ENCODE data around the gene C10orf53.

Gene C10orf53

GRCh38 chr10:49733866-49734265 lies 54.4 kb downstream of the C10orf53 start:
- no peak overlapping the region for H3K4me2 ChIP-seq (ENCODE audit: low read depth, low read length, poor library complexity, severe bottlenecking)
- no peaks in the 10 kb centered on the region for H3K9me3 ChIP-seq (ENCODE audit: insufficient read depth, low read depth, low read length)
- H3K4me3 ChIP-seq (ENCODE audit: low read length, poor library complexity, severe bottlenecking): no peak overlapping the region
- H3K9me2 ChIP-seq (replicated peaks; ENCODE audit: low read depth, low read length): no peaks in the 10 kb centered on the region
- no peaks in the 10 kb centered on the region for H3F3A ChIP-seq (ENCODE audit: low read depth)
- no peaks in the 10 kb centered on the region for H3K4me1 ChIP-seq (ENCODE audit: insufficient read depth, low read length, poor library complexity, severe bottlenecking)
- no peaks in the 10 kb centered on the region for H3K79me2 ChIP-seq (ENCODE audit: insufficient read depth, low read length)
- no peak overlapping the region for H3K9ac ChIP-seq (ENCODE audit: low read depth, low read length, poor library complexity, severe bottlenecking)
- TF ChIP-seq EZH2phosphoT487 (IDR thresholded peaks at IDR 0.05; ENCODE audit: borderline replicate concordance): no peak
- TF ChIP-seq CTCF (conservative IDR thresholded peaks at IDR 0.05; ENCODE audit: low read length): no peak
- no peak overlapping the region for H2AFZ ChIP-seq (ENCODE audit: low read length)
- no peaks in the 10 kb centered on the region for H3K36me3 ChIP-seq (ENCODE audit: insufficient read depth, low read length)
- no peaks in the 10 kb centered on the region for H4K20me1 ChIP-seq (ENCODE audit: insufficient read depth, low read length, poor library complexity, severe bottlenecking)
- no peaks in the 10 kb centered on the region for H3K27me3 ChIP-seq (ENCODE audit: insufficient read depth, low read length, poor library complexity, severe bottlenecking)

DNA sequence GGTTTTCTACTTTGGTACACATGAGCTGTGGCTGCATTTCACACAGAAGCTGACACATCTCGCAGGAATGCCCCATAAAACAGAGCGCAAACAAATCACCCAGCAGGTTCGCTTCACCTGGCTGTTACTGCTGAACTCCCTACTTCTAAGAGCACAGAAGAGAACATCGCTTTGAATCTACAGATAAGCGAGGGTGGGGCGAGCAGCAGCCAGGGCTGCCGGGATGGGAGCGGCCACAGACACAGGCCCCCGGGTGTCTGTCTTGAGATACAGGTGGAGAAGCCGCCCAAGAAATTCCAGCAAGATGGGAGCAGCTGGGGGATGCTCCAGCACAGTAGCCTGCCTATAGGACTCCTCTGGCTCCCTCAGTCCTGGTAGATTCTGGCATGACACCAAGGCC lies 55.2 kb downstream of the C10orf53 start:
- no peaks in the 10 kb centered on the region for H3K27me3 ChIP-seq (ENCODE audit: insufficient read depth, low read length, poor library complexity, severe bottlenecking)
- H3K9me2 ChIP-seq (replicated peaks; ENCODE audit: low read depth, low read length): no peaks in the 10 kb centered on the region
- TF ChIP-seq CTCF (conservative IDR thresholded peaks at IDR 0.05; ENCODE audit: low read length): no peak
- no peak for TF ChIP-seq EZH2phosphoT487 (IDR thresholded peaks at IDR 0.05; ENCODE audit: borderline replicate concordance)
- no peaks in the 10 kb centered on the region for H3K36me3 ChIP-seq (ENCODE audit: insufficient read depth, low read length)
- H3K4me2 ChIP-seq (ENCODE audit: low read depth, low read length, poor library complexity, severe bottlenecking): no peak overlapping the region
- H4K20me1 ChIP-seq (ENCODE audit: insufficient read depth, low read length, poor library complexity, severe bottlenecking): no peaks in the 10 kb centered on the region
- no peaks in the 10 kb centered on the region for H3K79me2 ChIP-seq (ENCODE audit: insufficient read depth, low read length)
- H3F3A ChIP-seq (ENCODE audit: low read depth): no peaks in the 10 kb centered on the region
- H2AFZ ChIP-seq (ENCODE audit: low read length): no peak overlapping the region
- no peaks in the 10 kb centered on the region for H3K4me1 ChIP-seq (ENCODE audit: insufficient read depth, low read length, poor library complexity, severe bottlenecking)
- H3K9ac ChIP-seq (ENCODE audit: low read depth, low read length, poor library complexity, severe bottlenecking): no peak overlapping the region
- no peak overlapping the region for H3K4me3 ChIP-seq (ENCODE audit: low read length, poor library complexity, severe bottlenecking)
- no peaks in the 10 kb centered on the region for H3K9me3 ChIP-seq (ENCODE audit: insufficient read depth, low read depth, low read length)

DNA sequence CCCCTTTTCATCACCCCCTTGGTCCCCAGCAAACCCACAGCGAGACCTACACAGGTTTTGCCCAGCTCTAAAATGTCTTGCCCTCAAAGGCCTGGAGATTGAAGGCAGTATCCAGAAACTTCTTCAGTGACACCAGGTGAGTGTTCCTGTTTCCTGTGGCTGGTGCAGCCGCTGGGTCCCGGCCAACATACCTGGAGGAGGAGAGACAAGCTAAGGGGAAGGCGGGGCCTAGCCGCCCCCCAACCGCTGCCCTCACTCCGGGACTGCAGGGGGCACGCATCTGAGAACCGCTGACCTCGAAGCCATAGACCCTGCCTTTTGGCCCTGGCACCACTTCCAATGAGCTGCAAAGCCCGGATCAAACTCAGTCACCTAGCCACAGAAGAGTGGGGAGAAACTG lies 55.7 kb downstream of the C10orf53 start:
- Histone ChIP-seq H3K9me3 (ENCODE audit: insufficient read depth, low read depth, low read length) (no peaks in the 10 kb centered on the region), H2AFZ (ENCODE audit: low read length) (no peak overlapping the region), H3K79me2 (ENCODE audit: insufficient read depth, low read length) (no peaks in the 10 kb centered on the region), H3K4me3 (ENCODE audit: low read length, poor library complexity, severe bottlenecking) (no peak overlapping the region), H3F3A (ENCODE audit: low read depth) (no peaks in the 10 kb centered on the region), H3K4me2 (ENCODE audit: low read depth, low read length, poor library complexity, severe bottlenecking) (no peak overlapping the region), H4K20me1 (ENCODE audit: insufficient read depth, low read length, poor library complexity, severe bottlenecking) (no peaks in the 10 kb centered on the region), H3K4me1 (ENCODE audit: insufficient read depth, low read length, poor library complexity, severe bottlenecking) (no peaks in the 10 kb centered on the region), H3K9me2 (replicated peaks; ENCODE audit: low read depth, low read length) (no peaks in the 10 kb centered on the region), H3K36me3 (ENCODE audit: insufficient read depth, low read length) (no peaks in the 10 kb centered on the region), H3K9ac (ENCODE audit: low read depth, low read length, poor library complexity, severe bottlenecking) (no peak overlapping the region), H3K27me3 (ENCODE audit: insufficient read depth, low read length, poor library complexity, severe bottlenecking) (no peaks in the 10 kb centered on the region)
- TF ChIP-seq CTCF (conservative IDR thresholded peaks at IDR 0.05; ENCODE audit: low read length) (no peak), EZH2phosphoT487 (IDR thresholded peaks at IDR 0.05; ENCODE audit: borderline replicate concordance) (no peak)
